Fibroblast of pulmonary artery (primary cell): ENCODE data around the gene RASSF9.
A peak's percentile ranks its signal among the peaks of the same experiment; 100 is the strongest.

ENCODE experiments used
- DNase-seq: peaks from one replicate; pipeline ENCODE4 v3.0.0-alpha.2; 2010; ENCODE audit warnings: low read depth
- H3K4me3 ChIP-seq: replicated peaks from 2 replicates; pipeline ENCODE4 v1.5.1; 2011; ENCODE audit warnings: low read depth, mild to moderate bottlenecking, control low read depth, low read length, moderate library complexity
- TF ChIP-seq, protein P1 (sequence below): IDR thresholded peaks from 2 replicates; pipeline ENCODE4 v1.5.1; 2011; ENCODE audit warnings: mild to moderate bottlenecking, control low read depth, low read length, inconsistent platforms; ENCODE audit errors: missing control alignments

Gene RASSF9

DNA sequence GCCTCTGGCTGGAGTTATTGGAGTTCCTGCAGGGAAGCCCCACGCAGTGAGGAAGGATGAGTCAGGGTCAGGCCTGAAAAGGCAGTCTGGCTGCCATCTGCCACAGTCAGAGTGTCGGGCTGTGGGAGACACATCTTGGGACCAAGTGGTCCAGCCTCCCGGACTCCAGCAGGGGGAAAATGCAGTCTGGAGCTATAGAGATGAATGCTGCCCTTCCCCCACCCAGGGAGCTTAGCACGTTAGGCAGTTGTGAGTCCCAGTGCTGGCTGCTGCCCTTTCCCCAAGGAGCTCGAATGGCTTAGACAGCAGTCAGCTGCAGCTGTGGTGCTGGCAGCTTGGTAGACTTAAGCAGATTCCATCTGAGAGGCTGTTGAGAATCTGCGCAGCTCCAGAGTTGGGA, 29.7 kb upstream of the RASSF9 start:
- DNase-seq: peak; percentile 11
- H3K4me3 ChIP-seq: no peak overlapping the region
- TF ChIP-seq, protein P1, sequence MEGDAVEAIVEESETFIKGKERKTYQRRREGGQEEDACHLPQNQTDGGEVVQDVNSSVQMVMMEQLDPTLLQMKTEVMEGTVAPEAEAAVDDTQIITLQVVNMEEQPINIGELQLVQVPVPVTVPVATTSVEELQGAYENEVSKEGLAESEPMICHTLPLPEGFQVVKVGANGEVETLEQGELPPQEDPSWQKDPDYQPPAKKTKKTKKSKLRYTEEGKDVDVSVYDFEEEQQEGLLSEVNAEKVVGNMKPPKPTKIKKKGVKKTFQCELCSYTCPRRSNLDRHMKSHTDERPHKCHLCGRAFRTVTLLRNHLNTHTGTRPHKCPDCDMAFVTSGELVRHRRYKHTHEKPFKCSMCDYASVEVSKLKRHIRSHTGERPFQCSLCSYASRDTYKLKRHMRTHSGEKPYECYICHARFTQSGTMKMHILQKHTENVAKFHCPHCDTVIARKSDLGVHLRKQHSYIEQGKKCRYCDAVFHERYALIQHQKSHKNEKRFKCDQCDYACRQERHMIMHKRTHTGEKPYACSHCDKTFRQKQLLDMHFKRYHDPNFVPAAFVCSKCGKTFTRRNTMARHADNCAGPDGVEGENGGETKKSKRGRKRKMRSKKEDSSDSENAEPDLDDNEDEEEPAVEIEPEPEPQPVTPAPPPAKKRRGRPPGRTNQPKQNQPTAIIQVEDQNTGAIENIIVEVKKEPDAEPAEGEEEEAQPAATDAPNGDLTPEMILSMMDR: no peak

DNA sequence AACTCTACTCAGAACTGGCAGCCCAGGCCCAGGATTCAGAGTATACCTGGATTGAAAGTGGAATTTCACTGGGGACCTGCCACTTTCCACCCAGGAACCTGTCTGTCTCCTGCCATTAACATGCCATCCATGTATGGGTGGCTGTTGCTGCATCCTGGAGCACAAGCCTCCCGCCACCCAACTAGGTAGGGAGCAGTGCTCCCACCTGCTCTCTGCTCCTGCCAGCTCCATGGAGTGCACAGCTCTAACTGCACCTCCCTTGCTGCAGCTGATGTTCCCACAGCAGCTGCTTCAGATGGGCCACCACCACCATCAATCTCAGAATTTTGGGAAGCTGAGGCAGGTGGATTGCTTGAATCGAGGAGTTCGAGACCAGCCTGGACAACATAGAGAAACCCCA, 20.8 kb upstream of the RASSF9 start:
- no peak overlapping the region for H3K4me3 ChIP-seq
- TF ChIP-seq, protein P1: no peak
- no peak for DNase-seq

DNA sequence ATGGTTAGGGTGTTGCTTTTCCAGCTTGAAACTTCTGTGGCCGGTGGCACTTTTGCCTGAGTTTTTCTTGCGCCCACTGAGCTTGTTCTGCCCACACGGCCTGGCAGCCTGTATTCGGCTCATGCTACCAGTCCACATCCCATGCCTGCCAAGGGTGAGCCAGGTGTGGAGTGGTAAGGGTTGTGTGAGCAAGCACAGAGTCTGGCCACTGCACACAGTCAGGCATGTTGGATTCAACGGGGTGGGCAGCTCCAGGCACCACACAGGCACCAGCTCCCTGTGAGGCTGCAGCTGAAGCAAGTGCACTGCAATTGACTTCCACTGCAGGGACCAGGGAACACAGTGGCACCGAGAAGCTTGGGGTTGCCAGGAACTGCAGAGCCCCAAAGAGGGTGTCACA, 19.1 kb upstream of the RASSF9 start:
- H3K4me3 ChIP-seq: no peak overlapping the region
- DNase-seq: no peak
- TF ChIP-seq, protein P1: no peak

DNA sequence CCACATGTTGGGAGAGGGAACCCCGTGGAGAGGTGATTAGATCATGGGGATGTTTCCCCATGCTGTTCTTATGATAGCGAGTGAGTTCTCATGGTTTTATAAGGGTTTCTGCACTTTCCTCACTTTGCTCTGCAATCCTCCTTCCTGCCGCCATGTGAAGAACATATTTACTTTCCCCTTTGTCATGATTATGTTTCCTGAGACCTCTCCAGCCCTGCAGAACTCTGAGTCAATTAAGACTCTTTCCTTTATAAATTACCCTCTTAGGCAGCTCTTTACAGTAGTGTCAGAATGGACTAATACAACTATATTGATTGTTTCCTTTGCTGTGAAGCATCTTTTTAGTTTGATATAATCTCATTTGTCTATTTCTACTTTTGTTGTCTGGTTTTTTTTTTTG, 13.1 kb upstream of the RASSF9 start:
- no peak overlapping the region for H3K4me3 ChIP-seq
- TF ChIP-seq, protein P1: no peak
- DNase-seq: no peak

DNA sequence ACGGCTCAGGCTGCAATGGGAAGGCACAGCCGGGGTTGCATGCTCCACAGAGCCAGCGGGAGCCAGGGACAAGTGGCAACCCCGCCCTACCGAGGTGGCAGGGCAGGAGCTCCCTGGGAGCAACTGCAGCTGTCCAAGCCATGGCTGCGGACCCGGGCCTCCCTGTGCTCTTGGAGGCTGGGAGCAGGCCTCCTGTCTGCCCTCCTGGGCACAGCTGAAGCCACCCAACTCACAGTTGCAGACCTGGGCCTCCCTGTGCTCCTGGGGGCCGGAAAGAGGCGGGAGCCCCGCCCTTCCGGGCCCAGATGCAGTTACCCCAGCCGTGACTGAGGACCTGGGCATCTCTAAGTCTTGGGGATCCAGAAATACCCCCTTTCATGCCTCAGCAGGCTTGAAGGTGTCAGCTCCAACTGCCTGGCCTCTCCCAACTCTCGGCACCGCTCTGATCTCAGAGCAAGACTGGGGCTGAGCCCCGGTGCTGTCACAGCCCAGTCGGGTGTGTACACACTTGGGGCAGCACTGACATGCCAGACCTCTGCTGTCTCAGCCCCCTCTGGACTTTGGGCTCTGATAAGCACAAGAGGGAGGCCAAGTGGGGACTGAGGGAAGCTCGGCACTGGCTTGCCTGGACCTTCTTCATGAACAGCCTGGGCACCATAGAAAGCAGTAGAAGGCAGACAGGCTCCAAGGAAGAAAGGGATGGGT, 7.5 kb upstream of the RASSF9 start:
- no peak for DNase-seq
- TF ChIP-seq, protein P1: no peak
- no peak overlapping the region for H3K4me3 ChIP-seq

DNA sequence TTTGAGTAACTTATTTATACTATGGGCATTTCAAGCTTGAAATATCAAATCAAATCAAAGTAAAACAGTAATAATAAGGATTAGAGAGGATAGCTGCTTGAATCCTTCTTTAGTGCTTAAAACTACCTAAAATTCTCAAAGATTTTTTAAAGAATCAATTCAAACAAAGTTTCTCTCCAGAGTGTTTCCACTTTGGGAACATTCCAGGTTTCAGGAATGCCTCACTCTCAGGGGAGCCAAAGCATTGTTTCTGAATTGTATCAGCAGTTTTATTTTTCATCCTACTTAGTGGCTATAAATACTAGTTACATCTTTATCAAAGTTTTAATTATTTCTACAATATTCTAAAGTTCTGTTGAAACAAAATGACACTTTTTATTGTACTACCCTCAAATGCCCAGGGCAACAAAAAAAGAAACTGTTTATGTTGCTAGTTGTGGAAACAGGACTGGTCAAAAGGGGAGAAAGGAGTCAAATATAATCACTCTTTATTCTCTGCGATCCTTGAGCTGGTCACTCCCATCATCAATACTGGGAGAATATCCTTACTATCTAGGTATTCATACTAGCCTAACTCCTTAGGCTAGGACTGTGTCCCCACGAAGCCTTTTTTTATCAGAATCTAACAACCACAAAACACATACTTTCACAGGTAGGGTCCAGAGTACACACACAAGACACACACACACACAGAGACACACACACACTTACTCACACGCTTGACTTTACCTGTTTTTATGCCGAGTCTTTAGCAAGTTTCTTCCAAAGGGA, 598 bp downstream of the RASSF9 start:
- DNase-seq: peak; percentile 45
- peak overlapping the region; percentile 79 for H3K4me3 ChIP-seq
- TF ChIP-seq, protein P1: no peak
